Pancreas (tissue), 10 donors: ENCODE measurements around the gene PPHLN1. TPM values are rescaled to one million over a fixed set of nuclear protein-coding genes. Genes with fewer than 3 reads are reported as not detected.
"Not testable (repeated sequence)": the region's sequence is repeated elsewhere in the genome, so short reads cannot be mapped to it uniquely, and the experiment has no call there.

ENCODE experiments used
- ATAC-seq, 4 donors: fragments of 200-7000 bp; cut with Tn5 transposase; one replicate each; pipeline versions ENCODE4 v1.8.0 to v1.9.1; 2020; ENCODE audit warnings: mild to moderate bottlenecking in 4 of 4, moderate library complexity in 4 of 4
- DNase-seq, 6 donors: peaks; one replicate each; pipeline ENCODE4 v3.0.0-alpha.2; 2020
- FAIRE-seq: peaks from 2 replicates; lab custom pipeline; 2012; peaks lifted over from hg19 to GRCh38; lab: Jason Lieb, UNC
- H3K27ac ChIP-seq, 4 donors: fragments of 200-600 bp; sonication (generic); 1 replicate in 3 of 4; 2 replicates in 1 of 4; pipeline versions ENCODE4 v1.5.0 to v1.8.0; 2020
- H3K27me3 ChIP-seq, 4 donors: fragments of 200-600 bp; one replicate each; pipeline ENCODE4 v1.8.0; 2021
- H3K36me3 ChIP-seq, 3 donors: fragments of 200-600 bp; sonication (generic) in 1 of 3; one replicate each; pipeline versions ENCODE4 v1.5.0 to v1.8.0; 2020 to 2021
- H3K4me1 ChIP-seq, 3 donors: fragments of 200-600 bp; one replicate each; pipeline ENCODE4 v1.8.0; 2021
- H3K4me3 ChIP-seq, 4 donors: fragments of 200-600 bp; sonication (generic) in 2 of 4; one replicate each; pipeline versions ENCODE4 v1.5.0 to v1.8.0; 2020 to 2021
- H3K9me3 ChIP-seq, 4 donors: fragments of 200-600 bp; one replicate each; pipeline ENCODE4 v1.8.0; 2021
- WGBS, 2 donors: extraction: QIAGEN DNeasy Blood & Tissue Kit; methylation state at CpG; one replicate each; pipeline ENCODE4 v1.1.7; 2013; 5-methylcytosine and 5-hydroxymethylcytosine counted together
- intact Hi-C, 3 donors: fragments of 100-400 bp; cut with DNase I; formaldehyde crosslinking; loops; one replicate each; pipeline versions ENCODE4 v1.11.1 to v1.14.2; 2022
- polyA plus RNA-seq, 2 donors: library from polyadenylated mRNA; stranded (reverse); fragments of 200-250 nt; gene quantifications; one replicate each; pipeline ENCODE4 v1.2.3, GENCODE V29; 2013
- total RNA-seq, 6 donors: library from RNA; stranded (reverse); fragmentation: NEBNext Ultra II Directional in 4 of 6; extraction: Animal tissue kit (Norgen Biotek cat#: 25700) in 4 of 6; gene quantifications; one replicate each; pipeline versions ENCODE4 v1.2.1 to v1.2.4, GENCODE V29; 2021 to 2023
- TF ChIP-seq, protein P1 (sequence below), 4 donors: fragments of 200-600 bp; sonication (generic) in 3 of 4; IDR thresholded peaks; one replicate each; pipeline versions ENCODE4 v1.5.0 to v1.8.0; 2021; ENCODE audit warnings: antibody characterized with exemption in 4 of 4
- donor health status: healthy with polysubstance abuse.
- donor health status: DM: no; HTN: no; CAD: no; lungs with moderate emphysema.
- donor health status: DM: no; HTN: no; CAD: no.
- donor health status: control.
- donor health status: control.
- donor health status: Bipolar disorder and iron deficiency.
- donor health status: DM: yes; HTN: yes; CAD: no.
- donor health status: DM: no; HTN: no; CAD: no.
- donor health status: DM: no; HTN: no; CAD: no.
- donor health status: DM: yes; HTN: yes; CAD: no.

PPHLN1 gene
- total and polyA plus RNA-seq, 8 donors, result 11.1 to 26.4 (median 15.9) TPM

DNA sequence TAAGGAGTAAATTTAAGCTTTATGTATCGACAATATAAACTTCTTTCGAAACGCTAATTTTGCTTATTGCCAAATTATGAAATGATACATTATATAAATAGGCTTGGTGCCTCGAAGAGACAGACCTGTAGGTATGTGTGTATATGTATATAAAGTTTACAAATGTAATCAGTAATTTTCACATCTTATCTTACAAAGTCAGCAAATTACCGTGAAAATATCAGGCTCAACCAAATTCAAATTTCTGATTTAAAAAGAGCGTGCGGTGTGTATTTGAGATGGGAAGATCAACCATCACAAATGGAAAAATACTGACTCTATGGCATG lies 678 bp upstream of the PPHLN1 start:
- Histone ChIP-seq H3K36me3 (no peaks in the 10 kb centered on the region), H3K27ac (peak overlapping the region in 3 of 4 donors; percentile 72 to 80 (median 75)), H3K27me3 (no peaks in the 10 kb centered on the region), H3K9me3 (no peaks in the 10 kb centered on the region), H3K4me1 (peaks cover 10 to 30% (median 27%) of the 10 kb centered on the region in 3 donors), H3K4me3 (peak overlapping the region; percentile 54 to 73 (median 69))
- FAIRE-seq (no peak), DNase-seq (no peak), ATAC-seq (no peak)
- TF ChIP-seq, protein P1, sequence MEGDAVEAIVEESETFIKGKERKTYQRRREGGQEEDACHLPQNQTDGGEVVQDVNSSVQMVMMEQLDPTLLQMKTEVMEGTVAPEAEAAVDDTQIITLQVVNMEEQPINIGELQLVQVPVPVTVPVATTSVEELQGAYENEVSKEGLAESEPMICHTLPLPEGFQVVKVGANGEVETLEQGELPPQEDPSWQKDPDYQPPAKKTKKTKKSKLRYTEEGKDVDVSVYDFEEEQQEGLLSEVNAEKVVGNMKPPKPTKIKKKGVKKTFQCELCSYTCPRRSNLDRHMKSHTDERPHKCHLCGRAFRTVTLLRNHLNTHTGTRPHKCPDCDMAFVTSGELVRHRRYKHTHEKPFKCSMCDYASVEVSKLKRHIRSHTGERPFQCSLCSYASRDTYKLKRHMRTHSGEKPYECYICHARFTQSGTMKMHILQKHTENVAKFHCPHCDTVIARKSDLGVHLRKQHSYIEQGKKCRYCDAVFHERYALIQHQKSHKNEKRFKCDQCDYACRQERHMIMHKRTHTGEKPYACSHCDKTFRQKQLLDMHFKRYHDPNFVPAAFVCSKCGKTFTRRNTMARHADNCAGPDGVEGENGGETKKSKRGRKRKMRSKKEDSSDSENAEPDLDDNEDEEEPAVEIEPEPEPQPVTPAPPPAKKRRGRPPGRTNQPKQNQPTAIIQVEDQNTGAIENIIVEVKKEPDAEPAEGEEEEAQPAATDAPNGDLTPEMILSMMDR (IDR thresholded peaks at IDR 0.05), result no peak
- intact Hi-C loops, result no loop called here
- 20 to 30% methylated on average over 7 of the region's 7 CpGs for WGBS, 2 donors

DNA sequence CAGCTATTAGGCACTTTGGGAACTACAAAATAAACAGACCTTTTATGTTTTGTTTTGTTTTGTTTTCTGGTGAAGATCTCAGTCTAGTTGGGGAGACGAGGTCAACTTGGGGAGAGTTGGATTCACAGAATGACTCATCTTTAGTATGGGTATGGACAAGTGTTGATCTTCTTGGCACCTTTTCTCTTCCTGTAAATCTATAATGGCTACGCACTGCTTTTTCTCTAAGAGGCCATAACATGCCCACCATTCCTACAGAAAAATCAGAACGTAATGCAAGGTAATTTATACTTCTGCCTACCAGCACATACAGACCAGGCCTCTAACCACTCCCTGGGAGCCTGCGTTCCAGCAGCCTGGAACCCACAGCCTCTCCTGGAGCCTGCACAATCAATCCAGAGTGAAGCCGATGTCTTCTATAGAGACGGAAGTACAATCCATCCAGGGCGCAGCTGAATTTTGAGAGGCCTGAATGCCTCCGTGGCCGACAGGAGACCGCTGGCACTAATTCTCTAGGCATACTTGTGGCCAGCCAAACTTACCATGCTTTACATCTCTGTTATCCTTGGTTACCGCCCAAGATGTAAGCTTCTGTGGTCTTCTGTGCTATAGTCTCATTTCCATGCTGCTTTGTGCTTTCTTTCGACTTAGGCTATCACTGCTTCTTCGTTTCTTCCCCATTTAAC lies 717 bp downstream of the PPHLN1 start:
- FAIRE-seq, result no peak
- Histone ChIP-seq H3K4me1 (peaks cover 10 to 30% (median 27%) of the 10 kb centered on the region in 3 donors), H3K27ac (peak overlapping the region; percentile 57 to 80 (median 74)), H3K36me3 (no peaks in the 10 kb centered on the region), H3K27me3 (no peaks in the 10 kb centered on the region), H3K4me3 (peak overlapping the region; percentile 54 to 73 (median 69)), H3K9me3 (no peaks in the 10 kb centered on the region)
- DNase-seq, result no peak
- intact Hi-C loops, result no loop called here
- ATAC-seq, result peak in 3 of 4 donors; percentile 3 to 26 (median 16)
- 5 to 6% methylated on average over 13 of the region's 13 CpGs for WGBS, 2 donors
- TF ChIP-seq, protein P1 (IDR thresholded peaks at IDR 0.05), result no peak

DNA sequence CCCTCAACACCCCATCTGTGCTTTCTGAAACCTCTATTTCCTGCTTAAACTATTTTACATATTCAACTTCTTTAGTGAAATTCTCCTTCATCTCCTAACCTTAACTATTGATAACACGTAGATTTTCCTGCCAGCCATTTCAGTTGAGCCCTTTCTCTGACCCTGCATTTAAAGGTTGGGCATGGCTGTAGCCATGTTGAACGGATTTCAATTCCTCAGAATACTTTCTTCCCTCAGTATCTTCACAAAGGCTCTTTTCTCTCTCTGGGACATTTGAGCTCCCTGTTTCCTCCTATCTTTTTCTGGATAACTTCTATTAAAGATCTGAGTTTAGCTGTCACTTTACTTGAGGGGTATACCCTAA lies 1.2 kb downstream of the PPHLN1 start:
- Histone ChIP-seq H3K4me3 (peak overlapping the region in 3 of 4 donors; percentile 54 to 73 (median 70)), H3K9me3 (no peaks in the 10 kb centered on the region), H3K36me3 (no peaks in the 10 kb centered on the region), H3K27ac (no peak overlapping the region), H3K4me1 (peaks cover 10 to 34% (median 26%) of the 10 kb centered on the region in 3 donors), H3K27me3 (no peaks in the 10 kb centered on the region)
- ATAC-seq (no peak), FAIRE-seq (no peak), DNase-seq (no peak)
- intact Hi-C loops, result no loop called here
- TF ChIP-seq, protein P1 (IDR thresholded peaks at IDR 0.05), result no peak
- 40 to 48% methylated on average over 2 of the region's 2 CpGs for WGBS, 2 donors

DNA sequence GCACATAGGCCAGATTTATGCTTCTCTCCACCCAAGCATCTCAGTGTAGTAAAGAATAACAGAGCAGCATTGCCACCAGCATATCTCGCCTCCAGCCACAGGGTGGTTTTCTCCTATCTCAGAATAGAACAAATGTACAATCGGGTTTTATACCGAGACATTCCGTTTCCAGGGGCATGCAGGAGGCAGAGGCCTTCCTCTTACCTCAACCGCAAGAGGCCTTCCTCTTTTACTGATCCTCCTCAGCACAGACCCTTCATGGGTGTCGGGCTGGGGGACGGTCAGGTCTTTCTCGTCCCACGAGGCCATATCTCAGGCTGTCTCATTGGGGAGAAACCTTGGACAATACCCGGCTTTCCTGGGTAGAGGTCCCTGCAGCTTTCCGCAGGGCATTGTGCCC lies 4.1 kb downstream of the PPHLN1 start:
- peaks cover 10 to 21% (median 16%) of the 10 kb centered on the region in 3 donors for H3K4me1 ChIP-seq
- not testable (repeated sequence) for H3K4me3 ChIP-seq, H3K27ac ChIP-seq, H3K36me3 ChIP-seq, H3K27me3 ChIP-seq, DNase-seq, H3K9me3 ChIP-seq, ATAC-seq, FAIRE-seq
- WGBS, 2 donors, result 76 to 79% methylated on average over 11 of the region's 11 CpGs
- intact Hi-C loops, result loop anchor here in 1 of 3 donors (10.0 kb wide), 1 partner anchor 195 kb away; no protein-coding TSS in a partner anchor

DNA sequence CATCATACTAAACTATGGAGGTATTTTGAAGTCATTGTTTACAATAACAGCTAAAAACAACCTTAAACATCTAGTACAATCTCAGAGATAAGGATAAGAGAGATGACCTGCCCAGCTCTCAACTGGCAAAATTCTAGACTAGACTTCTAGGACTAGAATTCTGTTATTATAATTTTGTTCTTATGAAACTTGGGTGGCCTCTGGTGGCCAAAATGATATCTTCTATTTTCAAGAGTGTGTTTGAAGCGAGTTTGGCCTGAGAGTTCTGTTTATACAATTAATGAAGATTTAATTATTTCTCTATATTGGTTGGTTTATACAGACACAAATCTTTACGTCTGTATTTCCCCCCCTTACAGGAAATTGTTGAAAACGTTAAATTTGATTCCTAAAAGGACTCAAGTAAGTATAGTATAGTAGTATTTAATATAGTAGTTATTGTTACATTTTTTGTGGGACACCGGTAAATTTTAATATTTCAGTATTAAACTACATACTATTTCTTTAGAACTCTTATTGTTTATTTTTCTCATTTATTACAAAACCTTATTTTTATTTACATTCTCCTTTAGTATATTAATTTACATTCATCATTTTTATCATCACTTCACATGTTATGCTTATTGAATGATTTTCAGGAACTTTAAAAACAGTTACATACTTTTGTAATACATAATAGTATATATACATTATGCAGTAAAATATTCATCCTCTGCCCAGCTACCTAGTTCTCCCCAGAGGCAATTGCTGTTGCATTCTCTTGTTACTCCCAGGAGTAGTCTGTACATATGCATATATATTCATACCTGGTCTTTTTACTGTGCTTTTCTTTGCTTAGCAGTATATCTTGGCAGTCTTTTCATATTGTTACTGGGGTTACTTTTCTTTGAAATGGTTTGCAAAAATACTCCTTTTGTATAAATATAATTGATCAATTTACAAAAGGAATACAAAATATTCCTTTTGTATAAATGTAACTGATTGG lies 6.6 kb downstream of the PPHLN1 start:
- FAIRE-seq, result peak; percentile 89
- Histone ChIP-seq H3K27me3 (no peaks in the 10 kb centered on the region), H3K4me3 (no peak overlapping the region), H3K27ac (no peak overlapping the region), H3K9me3 (no peaks in the 10 kb centered on the region), H3K4me1 (peaks cover 2 to 9% (median 6%) of the 10 kb centered on the region in 3 donors), H3K36me3 (peaks cover 0 to 7% (median 5%) of the 10 kb centered on the region in 3 donors)
- peak; percentile 58 to 86 (median 85) for ATAC-seq
- peak in 1 of 6 donors; percentile 24 for DNase-seq
- TF ChIP-seq, protein P1 (IDR thresholded peaks at IDR 0.05), result peak in 3 of 4 donors; percentile 29 to 44 (median 42)
- WGBS, 2 donors, result 25 to 26% methylated on average over 4 of the region's 4 CpGs
- intact Hi-C loops, result loop anchor here in 1 of 3 donors (10.0 kb wide), 1 partner anchor 198 kb away; no protein-coding TSS in a partner anchor
